Measurements from ENCODE around the gene TRAPPC3L.

The TRAPPC3L gene

GRCh38 chr6:116545651-116546050 lies at the start of gene TRAPPC3L:
TRAPPC3L (minus strand) TSS chr6:116545684; CDS start chr6:116545514, 170 bp downstream.
- no peak for DNase-seq

GRCh38 chr6:116595247-116595646 lies 49.8 kb upstream of the TRAPPC3L start:
- DNase-seq, result no peak

- no peak for DNase-seq
Measured at GRCh38 chr6:116586738-116587137, 41.3 kb upstream of the TRAPPC3L start.

- no peak for DNase-seq
Measured at GRCh38 chr6:116586276-116586675, 40.8 kb upstream of the TRAPPC3L start.

GRCh38 chr6:116580198-116580597 lies 34.7 kb upstream of the TRAPPC3L start:
- DNase-seq, result no peak

GRCh38 chr6:116579143-116579542 lies 33.7 kb upstream of the TRAPPC3L start:
- no peak for DNase-seq

- no peak for DNase-seq
Measured at GRCh38 chr6:116578335-116578734, 32.9 kb upstream of the TRAPPC3L start.

GRCh38 chr6:116577486-116577885 lies 32.0 kb upstream of the TRAPPC3L start:
- no peak for DNase-seq

- DNase-seq, result no peak
Measured at GRCh38 chr6:116575227-116575626, 29.7 kb upstream of the TRAPPC3L start.

GRCh38 chr6:116572162-116572561 lies 26.7 kb upstream of the TRAPPC3L start:
- no peak for DNase-seq

GRCh38 chr6:116571683-116572000 lies 26.2 kb upstream of the TRAPPC3L start:
- DNase-seq, result no peak

- peak; percentile 89 for DNase-seq
Measured at GRCh38 chr6:116570856-116571682, 25.6 kb upstream of the TRAPPC3L start, which contains the start of gene RWDD1. RWDD1 (plus strand) TSS chr6:116571504; CDS start chr6:116571583, 79 bp downstream.

- DNase-seq, result no peak
Measured at GRCh38 chr6:116568821-116569755, 23.6 kb upstream of the TRAPPC3L start.

- DNase-seq, result no peak
Measured at GRCh38 chr6:116568111-116568510, 22.6 kb upstream of the TRAPPC3L start.

- DNase-seq, result no peak
Measured at GRCh38 chr6:116564921-116565872, 19.7 kb upstream of the TRAPPC3L start.

GRCh38 chr6:116564311-116564710 lies 18.8 kb upstream of the TRAPPC3L start:
- DNase-seq, result no peak

- no peak for DNase-seq
Measured at GRCh38 chr6:116563830-116564229, 18.3 kb upstream of the TRAPPC3L start.

- DNase-seq, result no peak
Measured at GRCh38 chr6:116562614-116563013, 17.1 kb upstream of the TRAPPC3L start.

- DNase-seq, result no peak
Measured at GRCh38 chr6:116562019-116562403, 16.5 kb upstream of the TRAPPC3L start.

GRCh38 chr6:116561377-116562018 lies 16.0 kb upstream of the TRAPPC3L start:
- DNase-seq, result peak; percentile 38

- DNase-seq, result no peak
Measured at GRCh38 chr6:116560130-116560529, 14.6 kb upstream of the TRAPPC3L start.

GRCh38 chr6:116557893-116558292 lies 12.4 kb upstream of the TRAPPC3L start:
- DNase-seq, result no peak

All from NCI-H1694 (cell line).